ENCODE data around the gene RBBP5.

The RBBP5 gene

DNA sequence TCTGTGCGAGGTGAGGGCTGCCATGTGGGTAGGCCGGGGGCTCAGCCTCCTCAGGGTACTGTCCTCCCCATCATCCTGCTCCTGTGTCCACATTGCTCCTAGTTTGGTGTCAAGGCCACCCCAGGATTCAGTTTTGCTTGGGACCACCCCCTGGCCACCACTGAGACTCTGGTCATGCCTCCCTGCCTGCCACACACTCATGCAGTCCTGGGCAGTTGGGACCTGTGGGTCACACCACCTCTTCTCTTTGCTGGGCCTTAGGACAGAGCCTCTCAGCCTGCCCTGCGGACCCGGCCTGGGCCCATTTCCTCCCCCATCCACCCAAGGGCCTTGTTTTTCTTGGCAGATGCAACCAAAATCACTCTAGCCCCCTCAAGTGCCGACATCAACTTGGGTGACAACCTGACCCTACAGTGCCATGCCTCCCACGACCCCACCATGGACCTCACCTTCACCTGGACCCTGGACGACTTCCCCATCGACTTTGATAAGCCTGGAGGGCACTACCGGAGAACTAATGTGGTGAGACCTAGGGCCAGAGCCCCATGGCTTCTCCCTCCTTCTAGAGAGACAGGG lies 56.9 kb downstream of the RBBP5 start:
- H3K27me3 ChIP-seq (ENCODE audit: control insufficient read depth, insufficient read depth, low read length), result no peaks in the 10 kb centered on the region
- H3K27ac ChIP-seq (ENCODE audit: low read depth, low read length), result no peak overlapping the region
- H3K9ac ChIP-seq (ENCODE audit: low read depth, low read length), result no peak overlapping the region
- H3K4me1 ChIP-seq (ENCODE audit: control insufficient read depth, insufficient read depth, low read length), result peaks cover 3% of the 10 kb centered on the region; the same call in 1 of the 2 replicates
- no peaks in the 10 kb centered on the region for H3K36me3 ChIP-seq (ENCODE audit: control insufficient read depth, insufficient read depth, low read length)
- no peaks in the 10 kb centered on the region for H3K9me3 ChIP-seq (ENCODE audit: control insufficient read depth, insufficient read depth, low read length)
- no peak overlapping the region for H3K4me3 ChIP-seq (ENCODE audit: low read depth, low read length)

DNA sequence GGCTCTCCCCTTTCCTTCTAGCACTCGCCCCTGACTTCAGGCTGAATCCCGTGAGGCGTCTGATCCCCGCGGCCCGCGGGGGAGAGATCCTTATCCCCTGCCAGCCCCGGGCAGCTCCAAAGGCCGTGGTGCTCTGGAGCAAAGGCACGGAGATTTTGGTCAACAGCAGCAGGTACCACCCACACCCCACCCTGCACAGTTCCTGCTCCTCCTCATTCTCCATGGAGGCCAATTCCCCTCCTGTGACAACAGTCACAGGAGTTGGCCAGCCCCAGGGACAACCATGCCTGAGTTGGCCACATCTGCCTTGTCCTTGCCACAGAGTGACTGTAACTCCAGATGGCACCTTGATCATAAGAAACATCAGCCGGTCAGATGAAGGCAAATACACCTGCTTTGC lies 57.5 kb downstream of the RBBP5 start:
- no peaks in the 10 kb centered on the region for H3K36me3 ChIP-seq (ENCODE audit: control insufficient read depth, insufficient read depth, low read length)
- H3K27me3 ChIP-seq (ENCODE audit: control insufficient read depth, insufficient read depth, low read length), result no peaks in the 10 kb centered on the region
- H3K9me3 ChIP-seq (ENCODE audit: control insufficient read depth, insufficient read depth, low read length), result no peaks in the 10 kb centered on the region
- no peak overlapping the region for H3K9ac ChIP-seq (ENCODE audit: low read depth, low read length)
- peaks cover 3% of the 10 kb centered on the region; the same call in 1 of the 2 replicates for H3K4me1 ChIP-seq (ENCODE audit: control insufficient read depth, insufficient read depth, low read length)
- H3K27ac ChIP-seq (ENCODE audit: low read depth, low read length), result no peak overlapping the region
- no peak overlapping the region for H3K4me3 ChIP-seq (ENCODE audit: low read depth, low read length)

DNA sequence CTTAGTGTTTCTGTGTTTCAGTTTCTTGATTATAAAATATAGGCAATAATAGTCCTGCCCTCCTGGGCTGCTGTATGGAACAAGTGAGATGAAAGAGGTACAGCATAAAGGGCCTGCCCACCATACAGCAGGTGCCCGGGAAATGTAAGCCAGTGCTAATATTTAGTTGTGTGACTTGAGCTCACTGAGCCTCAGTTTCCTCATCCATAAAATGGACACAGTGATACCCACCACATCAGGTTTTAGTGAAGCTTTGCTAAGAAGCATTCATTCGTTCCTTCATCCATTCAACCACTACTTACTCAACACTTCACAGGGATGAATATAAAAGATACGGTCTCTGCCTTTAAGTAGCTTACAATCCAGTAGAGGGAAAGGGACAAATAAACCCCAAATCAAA lies 58.9 kb downstream of the RBBP5 start:
- H3K27me3 ChIP-seq (ENCODE audit: control insufficient read depth, insufficient read depth, low read length), result no peaks in the 10 kb centered on the region

DNA sequence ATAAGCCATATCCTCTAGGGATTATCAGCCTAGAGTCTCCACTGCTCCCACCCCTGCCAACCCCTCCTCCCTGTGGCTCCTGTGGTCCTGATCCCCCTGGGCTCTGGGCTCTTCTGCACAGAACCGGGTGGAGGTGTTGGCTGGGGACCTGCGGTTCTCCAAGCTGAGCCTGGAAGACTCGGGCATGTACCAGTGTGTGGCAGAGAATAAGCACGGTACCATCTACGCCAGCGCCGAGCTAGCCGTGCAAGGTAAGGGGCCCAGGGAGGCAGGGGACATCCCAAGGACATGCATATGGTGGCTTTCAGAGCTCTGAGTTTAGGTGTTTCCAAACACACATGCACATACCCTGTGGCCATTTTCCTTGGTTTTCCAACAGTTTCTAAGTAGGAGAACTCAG lies 59.5 kb downstream of the RBBP5 start:
- Histone ChIP-seq H3K4me1 (ENCODE audit: control insufficient read depth, insufficient read depth, low read length) (peaks cover 3% of the 10 kb centered on the region; the same call in 1 of the 2 replicates), H3K4me3 (ENCODE audit: low read depth, low read length) (no peak overlapping the region), H3K27me3 (ENCODE audit: control insufficient read depth, insufficient read depth, low read length) (no peaks in the 10 kb centered on the region), H3K9me3 (ENCODE audit: control insufficient read depth, insufficient read depth, low read length) (no peaks in the 10 kb centered on the region), H3K36me3 (ENCODE audit: control insufficient read depth, insufficient read depth, low read length) (no peaks in the 10 kb centered on the region), H3K27ac (ENCODE audit: low read depth, low read length) (no peak overlapping the region), H3K9ac (ENCODE audit: low read depth, low read length) (no peak overlapping the region)

More for the DNA sequence above, 58.9 kb downstream of the RBBP5 start:
- no peak overlapping the region for H3K9ac ChIP-seq (ENCODE audit: low read depth, low read length)
- H3K36me3 ChIP-seq (ENCODE audit: control insufficient read depth, insufficient read depth, low read length), result no peaks in the 10 kb centered on the region
- H3K9me3 ChIP-seq (ENCODE audit: control insufficient read depth, insufficient read depth, low read length), result no peaks in the 10 kb centered on the region
- peaks cover 3% of the 10 kb centered on the region; the same call in 1 of the 2 replicates for H3K4me1 ChIP-seq (ENCODE audit: control insufficient read depth, insufficient read depth, low read length)
- no peak overlapping the region for H3K4me3 ChIP-seq (ENCODE audit: low read depth, low read length)
- no peak overlapping the region for H3K27ac ChIP-seq (ENCODE audit: low read depth, low read length)

DNA sequence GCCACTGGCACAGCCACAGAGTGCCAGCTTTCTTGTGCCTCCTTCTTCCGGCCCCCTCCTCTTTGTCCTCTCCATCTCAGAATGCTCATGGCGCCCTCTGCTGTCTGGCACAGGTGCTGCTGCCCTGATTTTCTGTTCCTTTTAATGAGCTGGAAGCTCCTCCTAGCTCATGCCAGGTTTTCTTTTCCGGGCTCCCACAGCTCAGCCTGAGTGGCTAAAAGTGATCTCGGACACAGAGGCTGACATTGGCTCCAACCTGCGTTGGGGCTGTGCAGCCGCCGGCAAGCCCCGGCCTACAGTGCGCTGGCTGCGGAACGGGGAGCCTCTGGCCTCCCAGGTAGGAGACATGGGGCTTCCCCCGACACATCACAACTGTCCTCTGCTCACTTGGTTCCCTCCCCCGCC lies 60.1 kb downstream of the RBBP5 start:
- Histone ChIP-seq H3K36me3 (ENCODE audit: control insufficient read depth, insufficient read depth, low read length) (no peaks in the 10 kb centered on the region), H3K4me3 (ENCODE audit: low read depth, low read length) (no peak overlapping the region), H3K27me3 (ENCODE audit: control insufficient read depth, insufficient read depth, low read length) (no peaks in the 10 kb centered on the region), H3K27ac (ENCODE audit: low read depth, low read length) (no peak overlapping the region), H3K9me3 (ENCODE audit: control insufficient read depth, insufficient read depth, low read length) (no peaks in the 10 kb centered on the region), H3K9ac (ENCODE audit: low read depth, low read length) (no peak overlapping the region), H3K4me1 (ENCODE audit: control insufficient read depth, insufficient read depth, low read length) (peaks cover 3% of the 10 kb centered on the region; the same call in 1 of the 2 replicates)

DNA sequence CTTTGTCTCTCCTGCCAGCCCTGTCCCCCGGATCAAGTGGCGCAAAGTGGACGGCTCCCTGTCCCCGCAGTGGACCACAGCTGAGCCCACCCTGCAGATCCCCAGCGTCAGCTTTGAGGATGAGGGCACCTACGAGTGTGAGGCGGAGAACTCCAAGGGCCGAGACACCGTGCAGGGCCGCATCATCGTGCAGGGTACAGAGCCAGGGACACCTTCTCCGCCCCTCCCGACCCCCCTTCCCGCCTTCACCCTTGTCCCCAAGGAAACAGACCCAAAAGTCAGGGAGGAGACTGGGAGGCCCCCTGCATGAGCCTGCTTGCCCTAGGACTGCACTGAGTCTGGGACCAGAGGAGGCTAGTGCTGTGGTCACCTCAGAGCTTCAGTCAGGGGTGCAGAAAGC lies 60.6 kb downstream of the RBBP5 start:
- Histone ChIP-seq H3K4me3 (ENCODE audit: low read depth, low read length) (no peak overlapping the region), H3K27me3 (ENCODE audit: control insufficient read depth, insufficient read depth, low read length) (no peaks in the 10 kb centered on the region), H3K27ac (ENCODE audit: low read depth, low read length) (no peak overlapping the region), H3K9ac (ENCODE audit: low read depth, low read length) (no peak overlapping the region), H3K36me3 (ENCODE audit: control insufficient read depth, insufficient read depth, low read length) (no peaks in the 10 kb centered on the region), H3K9me3 (ENCODE audit: control insufficient read depth, insufficient read depth, low read length) (no peaks in the 10 kb centered on the region), H3K4me1 (ENCODE audit: control insufficient read depth, insufficient read depth, low read length) (peaks cover 3% of the 10 kb centered on the region; the same call in 1 of the 2 replicates)

DNA sequence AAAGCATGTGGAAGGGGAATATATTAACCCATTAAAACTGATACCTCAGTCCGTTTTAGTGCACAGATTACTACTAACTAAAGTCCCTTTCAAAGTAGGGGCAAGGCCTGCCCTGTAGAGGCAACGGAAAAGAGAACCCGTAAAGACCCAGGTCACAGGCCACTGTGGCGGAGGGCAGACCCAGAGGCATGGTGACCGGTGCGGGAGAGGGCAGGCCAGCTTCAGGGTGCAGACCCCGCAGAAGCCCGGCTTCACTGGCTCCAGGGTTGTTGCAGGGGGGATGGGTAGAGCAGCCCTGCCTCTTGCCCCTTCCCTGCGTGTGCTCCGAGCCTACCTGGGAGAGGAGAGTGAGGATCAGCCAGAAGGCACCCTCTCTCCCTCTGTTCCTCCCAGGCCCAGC lies 61.0 kb downstream of the RBBP5 start:
- no peaks in the 10 kb centered on the region for H3K27me3 ChIP-seq (ENCODE audit: control insufficient read depth, insufficient read depth, low read length)
- H3K4me1 ChIP-seq (ENCODE audit: control insufficient read depth, insufficient read depth, low read length), result peaks cover 3% of the 10 kb centered on the region; the same call in 1 of the 2 replicates
- no peak overlapping the region for H3K27ac ChIP-seq (ENCODE audit: low read depth, low read length)
- H3K36me3 ChIP-seq (ENCODE audit: control insufficient read depth, insufficient read depth, low read length), result no peaks in the 10 kb centered on the region
- H3K9ac ChIP-seq (ENCODE audit: low read depth, low read length), result no peak overlapping the region
- H3K4me3 ChIP-seq (ENCODE audit: low read depth, low read length), result no peak overlapping the region
- no peaks in the 10 kb centered on the region for H3K9me3 ChIP-seq (ENCODE audit: control insufficient read depth, insufficient read depth, low read length)

DNA sequence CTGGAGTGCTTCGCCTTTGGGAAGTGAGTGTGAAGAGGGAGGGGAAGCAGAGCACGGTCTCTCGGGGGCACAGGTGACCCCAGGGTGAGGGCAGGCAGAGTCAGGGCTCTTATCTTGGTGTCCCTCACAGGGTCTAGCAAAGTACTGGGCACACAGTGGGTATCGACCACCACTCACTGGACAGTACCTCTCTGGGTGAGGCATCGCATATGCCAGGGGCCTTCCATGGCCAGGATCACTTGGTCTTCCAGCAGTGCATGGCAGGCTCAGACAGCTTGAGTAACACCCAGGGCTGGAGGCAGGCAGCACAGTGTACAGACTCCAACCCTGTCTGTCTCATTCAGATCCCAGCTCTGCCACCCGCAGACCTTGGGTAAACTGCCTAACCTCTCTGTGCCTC lies 62.1 kb downstream of the RBBP5 start:
- Histone ChIP-seq H3K9ac (ENCODE audit: low read depth, low read length) (no peak overlapping the region), H3K27me3 (ENCODE audit: control insufficient read depth, insufficient read depth, low read length) (no peaks in the 10 kb centered on the region), H3K4me1 (ENCODE audit: control insufficient read depth, insufficient read depth, low read length) (peaks cover 3% of the 10 kb centered on the region; the same call in 1 of the 2 replicates), H3K27ac (ENCODE audit: low read depth, low read length) (no peak overlapping the region), H3K36me3 (ENCODE audit: control insufficient read depth, insufficient read depth, low read length) (no peaks in the 10 kb centered on the region), H3K4me3 (ENCODE audit: low read depth, low read length) (no peak overlapping the region), H3K9me3 (ENCODE audit: control insufficient read depth, insufficient read depth, low read length) (no peaks in the 10 kb centered on the region)

DNA sequence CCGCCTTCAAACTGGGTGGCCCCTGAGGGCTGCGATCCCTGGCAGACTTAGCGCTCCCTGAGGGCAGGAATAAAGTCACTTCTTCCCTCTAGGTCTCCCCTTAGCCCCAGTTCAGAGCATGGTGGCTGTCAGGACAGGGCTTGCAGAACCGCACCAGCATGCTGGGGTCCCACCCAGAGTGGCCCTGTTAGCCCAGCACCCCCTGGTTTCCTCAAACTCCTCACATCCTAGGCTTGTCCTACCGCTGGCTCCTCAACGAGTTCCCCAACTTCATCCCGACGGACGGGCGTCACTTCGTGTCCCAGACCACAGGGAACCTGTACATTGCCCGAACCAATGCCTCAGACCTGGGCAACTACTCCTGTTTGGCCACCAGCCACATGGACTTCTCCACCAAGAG lies 62.9 kb downstream of the RBBP5 start:
- Histone ChIP-seq H3K27me3 (ENCODE audit: control insufficient read depth, insufficient read depth, low read length) (no peaks in the 10 kb centered on the region), H3K4me3 (ENCODE audit: low read depth, low read length) (no peak overlapping the region), H3K9me3 (ENCODE audit: control insufficient read depth, insufficient read depth, low read length) (no peaks in the 10 kb centered on the region), H3K4me1 (ENCODE audit: control insufficient read depth, insufficient read depth, low read length) (peaks cover 3% of the 10 kb centered on the region; the same call in 1 of the 2 replicates), H3K9ac (ENCODE audit: low read depth, low read length) (no peak overlapping the region), H3K27ac (ENCODE audit: low read depth, low read length) (no peak overlapping the region), H3K36me3 (ENCODE audit: control insufficient read depth, insufficient read depth, low read length) (no peaks in the 10 kb centered on the region)

DNA sequence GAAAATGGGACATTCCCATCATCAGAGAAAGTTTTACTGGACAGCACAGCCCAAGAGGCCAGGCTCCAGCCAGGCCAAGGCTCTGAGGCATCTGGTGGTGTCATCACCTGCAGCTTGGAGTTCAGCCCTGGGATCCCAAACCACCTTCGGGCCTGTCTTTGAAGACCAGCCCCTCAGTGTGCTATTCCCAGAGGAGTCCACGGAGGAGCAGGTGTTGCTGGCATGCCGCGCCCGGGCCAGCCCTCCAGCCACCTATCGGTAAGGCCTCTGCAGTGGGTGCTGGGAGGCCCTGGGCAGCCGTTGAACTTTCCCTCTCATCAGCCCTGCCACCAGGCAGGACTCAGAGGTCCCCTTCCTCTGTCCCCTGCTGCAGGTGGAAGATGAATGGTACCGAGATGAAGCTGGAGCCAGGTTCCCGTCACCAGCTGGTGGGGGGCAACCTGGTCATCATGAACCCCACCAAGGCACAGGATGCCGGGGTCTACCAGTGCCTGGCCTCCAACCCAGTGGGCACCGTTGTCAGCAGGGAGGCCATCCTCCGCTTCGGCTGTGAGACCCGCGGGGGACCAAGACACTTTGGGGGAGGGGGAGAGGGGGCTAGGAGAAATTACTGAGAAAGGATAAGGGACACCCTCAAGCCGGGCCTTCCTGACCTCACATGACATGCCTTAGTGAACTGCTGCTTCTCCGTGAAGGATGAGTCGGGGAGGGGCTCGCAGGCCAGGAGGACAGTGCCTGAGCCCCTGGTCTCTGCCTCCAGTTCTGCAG lies 63.8 kb downstream of the RBBP5 start:
- H3K4me3 ChIP-seq (ENCODE audit: low read depth, low read length), result no peak overlapping the region
- no peaks in the 10 kb centered on the region for H3K36me3 ChIP-seq (ENCODE audit: control insufficient read depth, insufficient read depth, low read length)
- H3K4me1 ChIP-seq (ENCODE audit: control insufficient read depth, insufficient read depth, low read length), result peaks cover 3% of the 10 kb centered on the region; the same call in 1 of the 2 replicates
- no peak overlapping the region for H3K9ac ChIP-seq (ENCODE audit: low read depth, low read length)
- H3K27ac ChIP-seq (ENCODE audit: low read depth, low read length), result no peak overlapping the region
- H3K27me3 ChIP-seq (ENCODE audit: control insufficient read depth, insufficient read depth, low read length), result no peaks in the 10 kb centered on the region
- no peaks in the 10 kb centered on the region for H3K9me3 ChIP-seq (ENCODE audit: control insufficient read depth, insufficient read depth, low read length)

DNA sequence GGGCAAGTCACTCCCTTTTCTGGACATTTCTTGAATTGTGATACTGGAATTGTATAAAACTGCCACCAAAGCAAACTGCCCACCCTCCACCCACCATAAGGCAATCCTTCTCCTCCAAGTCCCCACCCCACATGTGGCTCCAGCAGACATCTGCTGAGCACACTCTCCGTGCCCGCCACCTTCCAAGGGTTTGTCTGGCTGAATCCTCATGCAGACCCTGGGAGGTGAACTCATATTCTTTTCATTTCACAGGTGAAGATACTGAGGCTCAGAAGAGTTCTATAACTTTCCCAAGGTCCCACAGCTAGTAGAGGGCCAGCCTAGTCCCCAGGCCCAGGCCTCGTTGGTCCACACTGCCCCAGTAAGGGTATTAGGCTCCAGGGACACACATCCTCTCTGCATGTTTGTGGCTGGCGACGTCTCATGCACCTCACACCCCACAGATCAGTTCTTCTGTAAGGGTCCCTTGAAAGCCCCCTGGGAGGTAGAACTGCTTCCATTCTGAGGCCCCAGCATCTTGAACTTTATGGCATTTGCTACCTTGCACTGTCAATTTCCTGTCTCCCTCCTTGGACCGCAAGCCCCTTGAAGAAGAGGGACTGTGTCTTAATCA lies 64.7 kb downstream of the RBBP5 start:
- Histone ChIP-seq H3K4me1 (ENCODE audit: control insufficient read depth, insufficient read depth, low read length) (peaks cover 9% of the 10 kb centered on the region; the same call in 1 of the 2 replicates), H3K9me3 (ENCODE audit: control insufficient read depth, insufficient read depth, low read length) (no peaks in the 10 kb centered on the region), H3K27ac (ENCODE audit: low read depth, low read length) (no peak overlapping the region), H3K36me3 (ENCODE audit: control insufficient read depth, insufficient read depth, low read length) (no peaks in the 10 kb centered on the region), H3K4me3 (ENCODE audit: low read depth, low read length) (no peak overlapping the region), H3K9ac (ENCODE audit: low read depth, low read length) (no peak overlapping the region), H3K27me3 (ENCODE audit: control insufficient read depth, insufficient read depth, low read length) (no peaks in the 10 kb centered on the region)

All from HUES48 (cell line).